ENCODE data around the gene KRT26. TPM values are rescaled to one million over a fixed set of nuclear protein-coding genes. Genes with fewer than 3 reads are reported as not detected.
"Not testable (repeated sequence)": the region's sequence is repeated elsewhere in the genome, so short reads cannot be mapped to it uniquely, and the experiment has no call there.

Gene KRT26
- total RNA-seq, 1 experiment from 2014 or later: not detected

DNA sequence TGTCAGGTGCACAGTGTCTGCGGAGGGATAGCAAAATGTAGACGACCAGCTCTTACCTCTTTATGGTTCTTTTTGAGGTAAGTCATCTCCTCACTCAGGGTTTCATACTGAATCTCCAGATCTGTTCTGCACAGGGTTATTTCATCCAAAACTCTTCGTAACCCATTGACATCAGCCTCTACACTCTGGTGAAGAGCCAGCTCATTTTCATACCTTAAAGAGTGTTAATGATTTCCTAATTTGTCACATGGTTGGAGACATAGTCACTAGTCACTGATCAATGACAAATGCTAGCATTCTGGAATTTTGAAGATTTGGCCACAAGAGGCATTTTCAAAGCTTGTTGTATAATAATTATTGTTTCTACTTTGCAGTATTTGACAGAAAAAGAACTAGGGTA is 18.2 kb downstream of the KRT26 start:
- Histone ChIP-seq H3K4me1 (replicated peaks; ENCODE audit: insufficient read depth) (no peaks in the 10 kb centered on the region), H3K4me2 (no peak overlapping the region), H3K9me2 (ENCODE audit: insufficient read depth) (no peaks in the 10 kb centered on the region; the same call in 1 of the 2 replicates), H4K20me1 (ENCODE audit: insufficient read depth) (no peaks in the 10 kb centered on the region), H3K4me3 (no peak overlapping the region), H3F3A (ENCODE audit: insufficient read depth, low read depth) (no peaks in the 10 kb centered on the region), H3K27ac (no peak overlapping the region), H2AFZ (no peak overlapping the region), H3K79me2 (ENCODE audit: low read depth) (no peaks in the 10 kb centered on the region), H3K27me3 (ENCODE audit: insufficient read depth, low read depth) (0 out of 2 replicates have a peak, but pooled peaks cover 2% of the 10 kb centered on the region), H3K36me3 (ENCODE audit: low read depth) (no peaks in the 10 kb centered on the region), H3K9me3 (ENCODE audit: insufficient read depth, low read depth) (no peaks in the 10 kb centered on the region; the same call in 1 of the 2 replicates)
- POLR2A ChIA-PET (ENCODE audit: unreplicated experiment): no interaction called here
- CTCF ChIA-PET: no interaction called here
- no peak for DNase-seq
- BruUV-seq (replicated peaks): no TSS peak
- intact Hi-C loops (cut with micrococcal nuclease; ENCODE audit: unreplicated experiment): no loop called here
- TF ChIP-seq EZH2 (IDR thresholded peaks at IDR 0.05; ENCODE audit: low read depth): no peak
- TF ChIP-seq, protein P1, sequence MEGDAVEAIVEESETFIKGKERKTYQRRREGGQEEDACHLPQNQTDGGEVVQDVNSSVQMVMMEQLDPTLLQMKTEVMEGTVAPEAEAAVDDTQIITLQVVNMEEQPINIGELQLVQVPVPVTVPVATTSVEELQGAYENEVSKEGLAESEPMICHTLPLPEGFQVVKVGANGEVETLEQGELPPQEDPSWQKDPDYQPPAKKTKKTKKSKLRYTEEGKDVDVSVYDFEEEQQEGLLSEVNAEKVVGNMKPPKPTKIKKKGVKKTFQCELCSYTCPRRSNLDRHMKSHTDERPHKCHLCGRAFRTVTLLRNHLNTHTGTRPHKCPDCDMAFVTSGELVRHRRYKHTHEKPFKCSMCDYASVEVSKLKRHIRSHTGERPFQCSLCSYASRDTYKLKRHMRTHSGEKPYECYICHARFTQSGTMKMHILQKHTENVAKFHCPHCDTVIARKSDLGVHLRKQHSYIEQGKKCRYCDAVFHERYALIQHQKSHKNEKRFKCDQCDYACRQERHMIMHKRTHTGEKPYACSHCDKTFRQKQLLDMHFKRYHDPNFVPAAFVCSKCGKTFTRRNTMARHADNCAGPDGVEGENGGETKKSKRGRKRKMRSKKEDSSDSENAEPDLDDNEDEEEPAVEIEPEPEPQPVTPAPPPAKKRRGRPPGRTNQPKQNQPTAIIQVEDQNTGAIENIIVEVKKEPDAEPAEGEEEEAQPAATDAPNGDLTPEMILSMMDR (conservative IDR thresholded peaks at IDR 0.05): no peak

DNA sequence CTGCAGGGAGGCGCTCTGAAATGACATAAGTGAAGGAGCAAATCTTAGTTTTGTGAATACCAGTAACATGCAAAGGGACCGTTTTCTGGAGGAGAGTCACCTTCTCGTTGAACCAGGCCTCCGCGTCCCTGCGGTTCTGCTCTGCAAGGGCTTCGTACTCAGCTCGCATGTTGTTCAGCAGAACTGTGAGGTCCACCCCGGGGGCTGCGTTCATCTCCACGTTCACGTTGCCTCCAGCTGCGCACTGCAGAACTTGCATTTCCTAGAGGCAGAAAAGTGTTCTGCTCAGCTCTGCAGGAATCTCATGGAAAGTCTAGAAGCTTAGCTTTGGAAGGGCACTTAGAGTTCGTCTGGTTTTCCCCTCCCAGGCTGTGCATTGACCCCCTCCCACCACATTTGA is 20.9 kb downstream of the KRT26 start:
- Histone ChIP-seq H3K79me2 (ENCODE audit: low read depth) (no peaks in the 10 kb centered on the region), H4K20me1 (ENCODE audit: insufficient read depth) (no peaks in the 10 kb centered on the region), H3K9me2 (ENCODE audit: insufficient read depth) (no peaks in the 10 kb centered on the region), H2AFZ (no peak overlapping the region), H3F3A (ENCODE audit: insufficient read depth, low read depth) (no peaks in the 10 kb centered on the region), H3K27me3 (ENCODE audit: insufficient read depth, low read depth) (0 out of 2 replicates have a peak, but pooled peaks cover 2% of the 10 kb centered on the region), H3K4me1 (replicated peaks; ENCODE audit: insufficient read depth) (no peaks in the 10 kb centered on the region), H3K27ac (no peak overlapping the region), H3K36me3 (ENCODE audit: low read depth) (no peaks in the 10 kb centered on the region), H3K4me2 (no peak overlapping the region), H3K9me3 (ENCODE audit: insufficient read depth, low read depth) (no peaks in the 10 kb centered on the region), H3K4me3 (no peak overlapping the region)
- TF ChIP-seq EZH2 (IDR thresholded peaks at IDR 0.05; ENCODE audit: low read depth): no peak
- TF ChIP-seq, protein P1 (conservative IDR thresholded peaks at IDR 0.05): no peak
- intact Hi-C loops (cut with micrococcal nuclease; ENCODE audit: unreplicated experiment): no loop called here
- ChIA-PET CTCF (no interaction called here), POLR2A (ENCODE audit: unreplicated experiment) (no interaction called here)
- DNase-seq: no peak
- no TSS peak for BruUV-seq (replicated peaks)

DNA sequence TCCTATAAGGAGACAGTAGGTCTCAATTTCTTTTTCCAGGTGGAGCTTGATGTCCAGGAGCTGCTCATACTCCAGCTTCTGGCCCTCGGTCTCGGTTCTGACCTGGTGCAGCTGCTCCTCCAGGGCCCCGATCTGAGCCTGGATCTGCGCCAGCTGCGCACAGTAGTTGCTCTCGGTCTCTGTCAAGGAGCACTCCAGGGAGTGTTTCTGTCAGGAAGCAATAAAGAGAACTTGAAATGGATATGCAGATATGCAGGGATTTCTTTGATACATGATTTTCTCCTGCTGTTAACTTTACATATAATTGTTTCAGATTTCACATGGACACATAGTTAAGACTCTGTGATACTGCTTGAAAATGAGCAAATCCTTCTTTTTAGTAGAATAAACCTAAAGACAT is 21.6 kb downstream of the KRT26 start:
- intact Hi-C loops (cut with micrococcal nuclease; ENCODE audit: unreplicated experiment): no loop called here
- H3K4me1 ChIP-seq (replicated peaks; ENCODE audit: insufficient read depth): no peaks in the 10 kb centered on the region
- no peak overlapping the region for H3K4me2 ChIP-seq
- 0 out of 2 replicates have a peak, but pooled peaks cover 2% of the 10 kb centered on the region for H3K27me3 ChIP-seq (ENCODE audit: insufficient read depth, low read depth)
- no peak overlapping the region for H3K27ac ChIP-seq
- no peak for DNase-seq
- H3K79me2 ChIP-seq (ENCODE audit: low read depth): no peaks in the 10 kb centered on the region
- H3F3A ChIP-seq (ENCODE audit: insufficient read depth, low read depth): no peaks in the 10 kb centered on the region
- no peak overlapping the region for H3K4me3 ChIP-seq
- no TSS peak for BruUV-seq (replicated peaks)
- CTCF ChIA-PET: no interaction called here
- TF ChIP-seq EZH2 (IDR thresholded peaks at IDR 0.05; ENCODE audit: low read depth): no peak
- TF ChIP-seq, protein P1 (conservative IDR thresholded peaks at IDR 0.05): no peak
- no peaks in the 10 kb centered on the region for H3K9me3 ChIP-seq (ENCODE audit: insufficient read depth, low read depth)
- H3K9me2 ChIP-seq (ENCODE audit: insufficient read depth): no peaks in the 10 kb centered on the region
- POLR2A ChIA-PET (ENCODE audit: unreplicated experiment): no interaction called here
- H3K36me3 ChIP-seq (ENCODE audit: low read depth): no peaks in the 10 kb centered on the region
- no peak overlapping the region for H2AFZ ChIP-seq
- no peaks in the 10 kb centered on the region for H4K20me1 ChIP-seq (ENCODE audit: insufficient read depth)

DNA sequence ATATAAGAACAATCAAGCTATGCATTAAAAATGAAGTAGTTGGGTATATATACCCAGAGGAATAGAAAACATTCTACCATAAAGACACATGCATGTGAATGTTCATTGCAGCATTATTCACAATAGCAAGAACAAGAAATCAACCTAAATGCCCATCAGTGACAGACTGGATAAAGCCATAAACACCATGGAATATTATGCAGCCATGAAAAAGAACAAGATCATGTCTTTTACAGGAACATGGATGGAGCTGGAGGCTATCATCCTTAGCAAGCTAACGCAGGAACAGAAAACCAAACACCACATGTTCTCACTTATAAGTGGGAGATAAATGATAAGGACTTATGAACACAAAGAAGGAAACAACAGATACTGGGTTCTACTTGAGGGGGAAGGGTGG is 23.3 kb downstream of the KRT26 start:
- CTCF ChIA-PET; H3K4me2 ChIP-seq; POLR2A ChIA-PET (ENCODE audit: unreplicated experiment); H3K27ac ChIP-seq; H3K36me3 ChIP-seq (ENCODE audit: low read depth); H3K9me3 ChIP-seq (ENCODE audit: insufficient read depth, low read depth); DNase-seq; H3K4me1 ChIP-seq (replicated peaks; ENCODE audit: insufficient read depth); H3F3A ChIP-seq (ENCODE audit: insufficient read depth, low read depth); BruUV-seq (replicated peaks); H3K27me3 ChIP-seq (ENCODE audit: insufficient read depth, low read depth); H3K9me2 ChIP-seq (ENCODE audit: insufficient read depth); H4K20me1 ChIP-seq (ENCODE audit: insufficient read depth); H3K79me2 ChIP-seq (ENCODE audit: low read depth); intact Hi-C loops (cut with micrococcal nuclease; ENCODE audit: unreplicated experiment); H3K4me3 ChIP-seq; H2AFZ ChIP-seq: not testable (repeated sequence)

All from PC-9 (cell line).